K562 (cell line): ENCODE data around the gene NUP62. TPM values are rescaled to one million over a fixed set of nuclear protein-coding genes. Genes with fewer than 3 reads are reported as not detected.
A peak's percentile ranks its signal among the peaks of the same experiment; 100 is the strongest.

Experiments
- EHMT2 ChIP-seq: fragments of 450-650 bp; IDR thresholded peaks from 2 replicates; pipeline ENCODE4 v1.6.1; 2018; ENCODE audit warnings: antibody characterized with exemption
- EP400 ChIP-seq: fragments of 450-650 bp; IDR thresholded peaks from 2 replicates; pipeline ENCODE4 v1.6.1; 2017; ENCODE audit warnings: antibody characterized with exemption, mild to moderate bottlenecking, moderate library complexity
- HLTF ChIP-seq: fragments of 450-650 bp; IDR thresholded peaks from 2 replicates; pipeline ENCODE4 v1.6.1; 2016
- IRF2 ChIP-seq: sonication (generic); formaldehyde crosslinking; IDR thresholded peaks from 2 replicates; pipeline ENCODE4 v1.8.1; 2022; ENCODE audit warnings: mild to moderate bottlenecking, missing genetic modification reagents
- KDM2B ChIP-seq: fragments of 250-450 bp; sonication (Bioruptor Pico); IDR thresholded peaks from 2 replicates; pipeline ENCODE4 v1.8.0; 2021; ENCODE audit warnings: mild to moderate bottlenecking, moderate library complexity
- MIER1 ChIP-seq: fragments of 450-650 bp; IDR thresholded peaks from 2 replicates; pipeline ENCODE4 v1.6.1; 2016; ENCODE audit warnings: antibody characterized with exemption, mild to moderate bottlenecking, low read depth
- POLR2B ChIP-seq: fragments of 450-650 bp; IDR thresholded peaks from 2 replicates; pipeline ENCODE4 v1.6.1; 2018; ENCODE audit warnings: low read depth; ENCODE audit not compliant: partially characterized antibody
- THRAP3 ChIP-seq: fragments of 450-650 bp; IDR thresholded peaks from 2 replicates; pipeline ENCODE4 v1.6.1; 2016; ENCODE audit warnings: mild to moderate bottlenecking, inconsistent platforms, borderline replicate concordance
- UBTF ChIP-seq, 2 experiments: IDR thresholded peaks; 2 replicates each; pipeline ENCODE4 v1.6.1; 2012; ENCODE audit warnings: improper control_type of control experiment in 2 of 2, low read depth in 2 of 2, low read length in 2 of 2, borderline replicate concordance in 1 of 2
- ZBTB5 ChIP-seq: fragments of 450-650 bp; IDR thresholded peaks from 2 replicates; pipeline ENCODE4 v1.6.1; 2017; ENCODE audit warnings: antibody characterized with exemption
- ZNF197 ChIP-seq: fragments of 200-800 bp; sonication (Bioruptor generic); IDR thresholded peaks from 2 replicates; pipeline ENCODE4 v1.6.1; 2016; ENCODE audit warnings: low read depth, missing genetic modification characterization, missing compliant biosample characterization
- polyA plus RNA-seq, 8 experiments: library from polyadenylated mRNA; depleted of rRNA in 4 of 8; stranded (reverse) in 5 of 8; unstranded in 3 of 8; fragments of >200 nt; fragmentation: Nextera tagmentation in 2 of 8; fragmentation: Illumina TruSeq in 1 of 8; extraction: Ambion mirVana in 2 of 8; extraction: Trizol in 1 of 8; gene quantifications; 2 replicates each; pipeline versions ENCODE4 v1.2.1 to v1.2.3, GENCODE V29; 2011 to 2014; ENCODE audit warnings: inconsistent platforms in 1 of 8, missing spikeins in 1 of 8
- total RNA-seq, 7 experiments: library from RNA; depleted of rRNA in 6 of 7; stranded (reverse); fragments of >200 nt in 6 of 7; fragmentation: Illumina TruSeq in 2 of 7; extraction: Trizol in 2 of 7; gene quantifications; 2 replicates each; pipeline versions ENCODE4 v1.2.1 to v1.2.3, GENCODE V29; 2011 to 2021; ENCODE audit warnings: low replicate concordance in 1 of 7
- TF ChIP-seq, protein P1 (sequence below), 2 experiments: fragments of 450-650 bp; formaldehyde crosslinking in 1 of 2; IDR thresholded peaks; 2 replicates each; pipeline versions ENCODE4 v1.4.0 to v1.6.1; 2014 to 2020; ENCODE audit warnings: mild to moderate bottlenecking in 2 of 2, borderline replicate concordance in 1 of 2, low read depth in 1 of 2
- TF ChIP-seq, protein P2 (sequence below): fragments of 450-650 bp; IDR thresholded peaks from 2 replicates; pipeline ENCODE4 v1.7.0; 2016; ENCODE audit warnings: borderline replicate concordance

NUP62 gene
- total and polyA plus RNA-seq, 9 of the 15 experiments (the other 6 are each of a cell fraction or from before 2014, with no cell fraction given) = 16.9 to 109 (median 66.0) TPM

DNA sequence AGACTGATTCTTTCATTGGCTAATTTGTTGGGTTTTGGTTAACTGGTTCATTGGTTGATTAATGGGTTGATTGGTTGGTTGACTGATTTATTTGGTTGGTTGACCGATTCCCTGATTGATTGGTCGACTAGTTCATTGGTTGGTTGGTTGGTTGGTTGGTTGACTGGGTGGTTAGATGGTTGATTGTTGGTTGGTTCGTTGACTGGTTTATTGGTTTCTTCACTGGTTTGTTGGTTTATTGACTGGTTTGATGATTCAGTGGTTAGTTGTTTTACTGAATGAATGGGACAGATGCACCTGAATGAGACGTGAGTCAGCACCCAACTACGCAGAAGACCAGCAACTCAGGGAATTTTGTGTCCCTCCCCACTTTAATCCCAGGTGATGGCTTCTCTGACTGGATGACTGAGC lies 2.7 kb upstream of the NUP62 start (continued):
- TF ChIP-seq, protein P1, sequence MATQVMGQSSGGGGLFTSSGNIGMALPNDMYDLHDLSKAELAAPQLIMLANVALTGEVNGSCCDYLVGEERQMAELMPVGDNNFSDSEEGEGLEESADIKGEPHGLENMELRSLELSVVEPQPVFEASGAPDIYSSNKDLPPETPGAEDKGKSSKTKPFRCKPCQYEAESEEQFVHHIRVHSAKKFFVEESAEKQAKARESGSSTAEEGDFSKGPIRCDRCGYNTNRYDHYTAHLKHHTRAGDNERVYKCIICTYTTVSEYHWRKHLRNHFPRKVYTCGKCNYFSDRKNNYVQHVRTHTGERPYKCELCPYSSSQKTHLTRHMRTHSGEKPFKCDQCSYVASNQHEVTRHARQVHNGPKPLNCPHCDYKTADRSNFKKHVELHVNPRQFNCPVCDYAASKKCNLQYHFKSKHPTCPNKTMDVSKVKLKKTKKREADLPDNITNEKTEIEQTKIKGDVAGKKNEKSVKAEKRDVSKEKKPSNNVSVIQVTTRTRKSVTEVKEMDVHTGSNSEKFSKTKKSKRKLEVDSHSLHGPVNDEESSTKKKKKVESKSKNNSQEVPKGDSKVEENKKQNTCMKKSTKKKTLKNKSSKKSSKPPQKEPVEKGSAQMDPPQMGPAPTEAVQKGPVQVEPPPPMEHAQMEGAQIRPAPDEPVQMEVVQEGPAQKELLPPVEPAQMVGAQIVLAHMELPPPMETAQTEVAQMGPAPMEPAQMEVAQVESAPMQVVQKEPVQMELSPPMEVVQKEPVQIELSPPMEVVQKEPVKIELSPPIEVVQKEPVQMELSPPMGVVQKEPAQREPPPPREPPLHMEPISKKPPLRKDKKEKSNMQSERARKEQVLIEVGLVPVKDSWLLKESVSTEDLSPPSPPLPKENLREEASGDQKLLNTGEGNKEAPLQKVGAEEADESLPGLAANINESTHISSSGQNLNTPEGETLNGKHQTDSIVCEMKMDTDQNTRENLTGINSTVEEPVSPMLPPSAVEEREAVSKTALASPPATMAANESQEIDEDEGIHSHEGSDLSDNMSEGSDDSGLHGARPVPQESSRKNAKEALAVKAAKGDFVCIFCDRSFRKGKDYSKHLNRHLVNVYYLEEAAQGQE (IDR thresholded peaks at IDR 0.05; ENCODE audit: borderline replicate concordance) = no peak
- TF ChIP-seq, protein P1 (CRISPR knock-in tag; IDR thresholded peaks at IDR 0.05; ENCODE audit: low read depth) = no peak
- TF ChIP-seq UBTF (IDR thresholded peaks at IDR 0.05; ENCODE audit: borderline replicate concordance in 1 of 2, low read depth in 2 of 2, low read length in 2 of 2) = no peak
- no peak for TF ChIP-seq ZBTB5
- no peak for TF ChIP-seq IRF2 (CRISPR knock-in tag)
- TF ChIP-seq EP400 = no peak
- no peak for TF ChIP-seq MIER1
- 0 out of 2 replicates have a peak, but pooled peaks have one; percentile 44 for TF ChIP-seq EHMT2
- 0 out of 2 replicates have a peak, but pooled peaks have one; percentile 54 for TF ChIP-seq HLTF
- TF ChIP-seq, protein P2, sequence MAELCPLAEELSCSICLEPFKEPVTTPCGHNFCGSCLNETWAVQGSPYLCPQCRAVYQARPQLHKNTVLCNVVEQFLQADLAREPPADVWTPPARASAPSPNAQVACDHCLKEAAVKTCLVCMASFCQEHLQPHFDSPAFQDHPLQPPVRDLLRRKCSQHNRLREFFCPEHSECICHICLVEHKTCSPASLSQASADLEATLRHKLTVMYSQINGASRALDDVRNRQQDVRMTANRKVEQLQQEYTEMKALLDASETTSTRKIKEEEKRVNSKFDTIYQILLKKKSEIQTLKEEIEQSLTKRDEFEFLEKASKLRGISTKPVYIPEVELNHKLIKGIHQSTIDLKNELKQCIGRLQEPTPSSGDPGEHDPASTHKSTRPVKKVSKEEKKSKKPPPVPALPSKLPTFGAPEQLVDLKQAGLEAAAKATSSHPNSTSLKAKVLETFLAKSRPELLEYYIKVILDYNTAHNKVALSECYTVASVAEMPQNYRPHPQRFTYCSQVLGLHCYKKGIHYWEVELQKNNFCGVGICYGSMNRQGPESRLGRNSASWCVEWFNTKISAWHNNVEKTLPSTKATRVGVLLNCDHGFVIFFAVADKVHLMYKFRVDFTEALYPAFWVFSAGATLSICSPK = no peak
- peak; percentile 90 for TF ChIP-seq POLR2B
- no peak for TF ChIP-seq KDM2B
- TF ChIP-seq THRAP3 = no peak
- no peak for TF ChIP-seq ZNF197 (CRISPR knock-in tag)
